Keratinocyte (primary cell): Measurements from ENCODE around the gene TREM2.

Source experiments
- CTCF ChIP-seq, 3 experiments: IDR thresholded peaks in 1 of 3; conservative IDR thresholded peaks in 1 of 3; optimal IDR thresholded peaks in 1 of 3; 2 replicates in 2 of 3; 3 replicates in 1 of 3; pipeline versions ENCODE3 to v1.5.1; 2011; ENCODE audit warnings: low read length in 3 of 3, mild to moderate bottlenecking in 3 of 3, moderate library complexity in 2 of 3, control low read depth in 1 of 3, inconsistent platforms in 1 of 3; ENCODE audit not compliant: insufficient read depth in 2 of 3; ENCODE audit errors: extremely low read depth in 1 of 3
- EZH2 ChIP-seq: IDR thresholded peaks from one replicate; pipeline ENCODE4 v1.6.1; 2012; ENCODE audit warnings: inconsistent platforms, mild to moderate bottlenecking, low read length, moderate library complexity

GRCh38 chr6:41147917-41148316 is 15.0 kb downstream of the TREM2 start:
- TF ChIP-seq CTCF (optimal IDR thresholded peaks at IDR 0.05 in 1 of 3, IDR thresholded peaks at IDR 0.05 in 1 of 3, conservative IDR thresholded peaks at IDR 0.05 in 1 of 3; ENCODE audit: extremely low read depth in 1 of 3, insufficient read depth in 2 of 3, low read length in 3 of 3) (no peak), EZH2 (no peak)
